HG02840 (cell line): Measurements from ENCODE around the gene COL5A1.

Source experiments
- ATAC-seq: cut with Tn5 transposase; IDR thresholded peaks from one replicate; pipeline ENCODE4 v1.9.1; 2021; ENCODE audit warnings: mild to moderate bottlenecking, moderate library complexity, moderate number of reproducible peaks; ENCODE audit not compliant: unreplicated experiment, low FRiP score

Gene COL5A1

DNA sequence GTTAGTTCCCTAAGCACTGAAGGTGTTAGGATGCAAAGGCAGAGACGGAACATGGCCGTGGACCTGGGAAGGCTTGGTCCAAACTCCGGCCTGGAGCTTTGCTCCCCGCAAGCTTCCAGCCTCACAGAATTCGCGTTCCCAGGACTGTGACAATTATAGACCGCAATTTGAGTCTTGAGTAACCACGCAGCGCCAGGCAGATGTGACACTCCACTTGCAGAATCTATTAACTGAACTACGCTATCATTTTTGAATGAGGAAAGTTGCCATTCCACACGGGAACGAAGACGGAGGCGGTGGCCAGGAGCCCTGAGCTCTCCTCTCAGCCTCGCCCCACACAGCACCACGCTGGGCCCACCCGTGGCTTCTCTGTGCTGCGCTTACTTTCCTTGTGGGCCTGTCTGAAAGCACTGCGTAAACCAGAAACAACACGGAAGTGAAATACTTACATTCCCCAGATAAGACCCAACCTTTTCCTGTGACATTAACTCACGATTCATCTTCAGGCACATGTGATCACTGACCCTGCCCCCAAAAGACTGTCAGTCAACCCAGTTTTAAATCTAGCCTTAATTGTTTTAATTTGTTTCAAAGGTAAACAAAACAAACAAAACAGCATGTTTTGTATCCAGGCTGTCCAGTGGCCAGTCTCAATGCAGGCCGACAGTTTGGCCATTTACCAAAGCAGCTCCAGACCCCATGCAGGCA is 16.1 kb upstream of the COL5A1 start:
- ATAC-seq, result no peak

DNA sequence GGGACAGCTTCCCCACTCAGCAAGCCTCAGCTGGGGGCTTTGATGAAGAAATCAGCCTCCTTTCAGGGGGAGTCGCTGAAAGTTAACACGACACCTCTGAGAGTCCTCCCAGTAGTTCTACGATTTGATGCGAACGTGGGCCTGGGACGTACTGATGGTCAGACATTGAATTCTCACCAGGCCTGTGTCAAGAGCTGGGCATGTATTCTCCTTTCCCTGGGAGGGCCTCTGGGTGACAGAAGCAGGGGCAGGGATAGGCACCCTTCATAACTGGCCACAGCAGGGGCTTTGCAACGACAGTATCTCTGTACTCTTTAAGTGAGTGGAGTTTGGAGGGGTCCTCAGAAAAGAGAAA is 15.6 kb upstream of the COL5A1 start:
- no peak for ATAC-seq

- ATAC-seq, result no peak
Measured at GRCh38 chr9:134626571-134627416, 14.8 kb upstream of the COL5A1 start.

DNA sequence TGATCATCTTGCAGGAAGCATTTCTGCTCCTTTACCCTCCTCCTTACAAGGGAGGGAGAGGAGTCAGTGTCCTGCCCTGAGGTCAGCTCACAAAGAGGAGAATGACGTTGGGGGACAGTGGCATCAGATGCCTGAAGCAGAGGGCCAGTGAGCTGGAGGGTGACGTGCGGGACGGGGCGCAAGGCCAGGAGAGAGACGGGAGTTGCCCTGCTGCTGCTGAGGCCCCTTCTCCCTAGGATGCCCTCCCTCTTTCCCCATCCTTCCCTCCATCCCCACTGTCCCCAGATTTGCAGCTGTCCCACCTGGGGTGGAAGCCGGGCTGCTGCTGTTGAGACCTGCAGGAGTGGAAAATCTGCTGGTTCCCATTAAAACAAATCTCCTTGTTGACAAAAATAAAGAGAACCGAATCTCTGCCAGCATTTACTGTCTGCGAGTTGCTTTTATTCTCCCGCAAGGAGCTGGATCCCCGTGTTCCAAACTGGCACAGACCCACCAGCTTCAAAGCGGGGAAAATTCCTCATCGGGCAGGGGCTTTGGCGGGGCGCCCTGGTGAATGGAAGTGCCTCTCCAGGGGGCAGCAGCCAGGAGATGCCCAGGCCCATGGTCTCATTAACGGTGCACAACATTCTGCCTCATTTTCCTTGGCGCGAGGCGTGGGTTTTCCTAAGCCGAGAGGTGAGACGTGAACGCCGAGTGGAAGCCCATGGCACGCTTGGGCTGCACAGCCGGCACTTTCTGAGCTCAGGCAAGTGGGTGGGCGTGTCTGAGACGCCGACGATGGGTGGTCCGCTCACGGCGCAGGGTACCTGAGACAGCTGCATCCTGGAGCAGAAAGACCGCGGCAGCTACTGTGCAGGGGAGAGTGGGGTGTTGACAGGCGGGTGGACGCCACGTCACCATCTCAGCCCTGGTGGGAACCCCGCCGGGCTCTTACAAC is 13.9 kb upstream of the COL5A1 start:
- no peak for ATAC-seq

GRCh38 chr9:134628354-134628736 is 13.3 kb upstream of the COL5A1 start:
- ATAC-seq, result no peak

DNA sequence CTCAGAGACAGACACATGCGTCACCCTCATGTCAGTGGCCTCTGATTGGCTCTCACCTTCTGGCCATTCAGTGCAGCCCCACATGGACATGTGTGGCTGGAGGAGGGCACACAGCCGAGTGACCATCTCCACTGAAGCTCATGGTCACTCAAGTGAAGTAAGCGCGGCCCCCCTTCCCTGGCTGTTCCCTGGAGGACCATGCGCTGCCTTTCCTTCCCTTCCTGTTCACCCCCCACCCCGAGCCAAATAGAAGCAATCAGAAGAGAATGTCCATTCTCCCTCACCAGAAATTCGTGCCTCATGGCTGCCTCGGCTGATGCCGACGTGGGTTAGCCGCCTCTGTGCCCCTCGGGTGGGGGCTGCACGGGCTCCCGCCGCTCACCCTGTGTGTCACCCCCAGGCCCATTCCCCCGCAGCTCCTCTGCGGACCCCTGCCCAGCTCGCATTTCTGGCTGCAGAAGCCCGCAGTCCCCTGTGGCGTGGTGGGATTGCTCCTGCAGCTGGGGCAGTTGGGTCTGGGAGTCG is 12.5 kb upstream of the COL5A1 start:
- no peak for ATAC-seq

DNA sequence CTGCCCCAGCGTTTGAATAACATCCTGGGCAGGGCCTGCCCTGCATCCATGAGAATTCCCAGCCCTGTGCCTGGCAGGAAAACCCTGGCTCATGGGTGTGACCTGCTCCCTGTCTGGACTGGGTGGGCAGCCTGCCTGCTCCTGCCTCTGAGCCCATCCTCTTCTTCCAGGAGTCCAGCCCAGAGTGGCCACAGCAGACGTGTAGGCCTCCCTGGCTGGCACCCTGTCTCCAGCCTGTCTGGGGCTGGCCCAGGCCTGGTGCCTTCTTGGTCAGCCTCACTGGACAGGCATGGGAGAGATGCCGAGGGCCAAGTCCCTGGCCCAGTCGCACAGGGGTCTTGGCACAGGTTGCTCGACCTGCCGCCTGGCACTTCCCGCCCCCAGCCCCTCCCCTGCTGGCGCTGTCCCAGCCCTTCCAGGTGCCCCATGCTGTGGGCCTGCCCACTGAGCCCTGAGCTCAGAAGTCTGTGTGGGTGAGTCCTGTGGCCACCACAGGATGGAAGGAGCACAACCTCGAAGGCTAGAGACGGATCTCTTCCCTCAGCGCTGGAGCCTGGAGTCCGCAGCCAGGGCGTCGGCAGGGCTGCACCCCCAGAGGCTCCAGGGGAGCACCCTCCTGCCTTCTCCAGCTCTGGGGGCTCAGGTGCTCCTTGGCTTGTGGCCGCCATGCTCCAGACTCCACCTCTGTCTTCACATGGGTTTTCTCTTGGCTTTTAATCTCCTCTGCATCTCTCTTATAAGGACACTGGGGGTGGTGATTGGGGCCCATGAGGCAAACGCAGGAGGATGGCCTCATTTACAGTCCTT is 11.8 kb upstream of the COL5A1 start:
- no peak for ATAC-seq

GRCh38 chr9:134630393-134630790 is 11.2 kb upstream of the COL5A1 start:
- ATAC-seq, result no peak

DNA sequence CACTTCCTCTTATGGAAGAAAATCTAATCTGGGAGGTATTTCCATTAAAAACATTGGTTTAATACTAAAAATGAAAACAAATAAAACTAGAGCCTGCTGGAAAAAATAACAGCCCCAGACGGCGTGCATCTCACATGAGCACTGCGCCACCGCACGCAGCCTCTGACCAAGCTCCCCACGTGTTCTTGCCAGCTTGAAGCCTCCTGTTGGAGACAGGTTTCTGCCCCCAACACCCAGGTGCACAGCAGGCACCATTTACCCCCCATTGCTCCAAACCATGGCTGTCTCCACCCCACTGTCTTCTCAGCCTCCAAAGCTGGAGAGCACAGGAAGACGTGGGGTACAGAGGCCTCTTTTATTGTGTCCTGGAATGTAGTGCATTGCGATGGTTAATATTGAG is 10.7 kb upstream of the COL5A1 start:
- ATAC-seq, result no peak

- ATAC-seq, result no peak
Measured at GRCh38 chr9:134631881-134632280, 9.7 kb upstream of the COL5A1 start.

- no peak for ATAC-seq
Measured at GRCh38 chr9:134632329-134632728, 9.3 kb upstream of the COL5A1 start.

GRCh38 chr9:134633362-134634142 is 8.1 kb upstream of the COL5A1 start:
- ATAC-seq, result no peak

- ATAC-seq, result no peak
Measured at GRCh38 chr9:134634176-134634575, 7.4 kb upstream of the COL5A1 start.

DNA sequence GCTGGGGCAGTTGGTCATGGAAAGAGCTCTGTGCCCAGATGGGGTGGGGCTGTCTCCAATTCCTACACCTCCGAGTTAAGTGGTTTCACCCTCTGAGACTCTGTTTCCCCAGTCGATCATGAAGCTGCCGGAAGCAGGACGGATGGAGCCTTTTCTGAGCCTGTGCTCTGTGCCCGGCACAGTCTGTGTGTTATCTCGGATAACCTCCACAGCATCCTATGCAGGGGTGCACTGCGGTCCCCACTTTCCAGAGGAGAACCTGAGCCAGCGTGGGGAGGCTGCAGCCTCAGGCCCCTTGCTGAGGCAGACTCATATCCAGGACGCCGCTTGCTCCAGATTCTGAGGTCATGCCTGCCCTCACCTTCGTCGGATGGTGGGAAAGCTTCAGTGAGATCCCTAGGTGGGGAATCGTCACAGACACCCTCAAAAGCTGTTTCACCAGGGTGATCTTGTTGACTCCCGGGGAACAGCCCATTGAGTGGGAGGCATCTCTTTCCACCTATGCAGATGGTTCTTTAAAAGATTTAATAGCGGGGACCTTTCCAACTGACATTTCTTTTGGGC is 6.9 kb upstream of the COL5A1 start:
- ATAC-seq, result no peak

DNA sequence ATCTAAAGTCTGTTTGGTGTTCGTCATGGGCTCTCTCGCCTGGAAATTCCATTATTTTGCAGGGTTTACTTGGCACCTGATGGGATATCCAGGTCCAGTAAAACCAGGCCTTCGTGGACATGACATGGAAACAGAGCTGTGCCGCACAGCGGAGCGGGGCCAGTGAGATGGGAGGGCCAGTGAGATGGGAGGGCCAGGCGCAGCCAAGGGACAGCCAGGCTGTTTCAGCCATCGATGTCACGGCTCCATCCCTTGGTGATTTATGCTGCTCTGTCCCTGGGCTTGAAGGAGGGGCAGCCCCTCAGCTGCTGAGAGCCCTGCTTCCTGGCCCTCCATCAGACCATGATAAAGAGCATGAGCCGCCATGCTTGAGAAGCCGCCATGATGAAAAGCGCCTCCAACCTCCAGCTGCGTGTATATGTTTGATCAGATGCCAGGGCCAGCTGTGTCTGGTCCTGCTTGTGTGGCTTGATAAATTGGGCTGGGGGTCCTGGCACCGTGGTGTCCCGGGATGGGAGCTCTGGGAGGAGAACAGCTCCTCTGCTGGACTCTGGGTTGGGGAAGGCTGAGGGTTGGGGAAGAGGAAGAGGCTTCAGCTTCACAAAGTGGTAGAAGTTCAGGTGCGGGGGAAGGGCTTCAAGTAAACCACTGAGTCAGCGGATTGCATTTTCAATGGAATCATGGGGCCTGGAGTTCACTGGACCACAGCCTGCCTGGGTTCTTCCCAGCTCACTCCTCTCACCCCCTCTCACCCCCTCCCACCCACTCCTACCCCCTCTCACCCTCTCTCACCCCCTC is 6.1 kb upstream of the COL5A1 start:
- no peak for ATAC-seq

DNA sequence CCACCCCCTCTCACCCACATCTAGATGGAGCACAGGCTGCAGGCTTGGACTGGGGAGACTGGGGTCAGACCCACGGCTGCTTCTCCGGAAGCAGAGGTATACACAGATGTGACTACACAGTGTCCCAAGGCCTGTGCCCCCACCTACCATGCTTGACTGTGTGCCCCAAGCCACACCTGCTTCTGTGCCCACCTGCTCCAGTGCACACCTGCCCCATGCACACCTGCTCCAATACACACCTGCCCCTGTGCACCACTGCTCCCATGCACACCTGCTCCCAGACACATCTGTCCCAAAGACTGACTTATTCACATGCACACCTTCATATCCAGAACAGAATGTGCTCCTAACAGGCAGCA is 5.5 kb upstream of the COL5A1 start:
- no peak for ATAC-seq

- ATAC-seq, result no peak
Measured at GRCh38 chr9:134637241-134637640, 4.4 kb upstream of the COL5A1 start.
